ENCODE measurements around the gene DPYSL3.

The DPYSL3 gene

GRCh38 chr5:147453875-147454814, 55.7 kb downstream of the DPYSL3 start:
- TF ChIP-seq CTCF (IDR thresholded peaks at IDR 0.05; ENCODE audit: low read depth, low read length), result peak; percentile 94
- peaks cover 20% of the 10 kb centered on the region for H3K4me1 ChIP-seq
- no peaks in the 10 kb centered on the region for H3K9me3 ChIP-seq
- DNase-seq, result peak; percentile 95
- no peaks in the 10 kb centered on the region for H3K27me3 ChIP-seq
- H3K4me3 ChIP-seq (ENCODE audit: low read depth, low read length), result peak overlapping the region; percentile 81
- H3K36me3 ChIP-seq, result no peaks in the 10 kb centered on the region

DNA sequence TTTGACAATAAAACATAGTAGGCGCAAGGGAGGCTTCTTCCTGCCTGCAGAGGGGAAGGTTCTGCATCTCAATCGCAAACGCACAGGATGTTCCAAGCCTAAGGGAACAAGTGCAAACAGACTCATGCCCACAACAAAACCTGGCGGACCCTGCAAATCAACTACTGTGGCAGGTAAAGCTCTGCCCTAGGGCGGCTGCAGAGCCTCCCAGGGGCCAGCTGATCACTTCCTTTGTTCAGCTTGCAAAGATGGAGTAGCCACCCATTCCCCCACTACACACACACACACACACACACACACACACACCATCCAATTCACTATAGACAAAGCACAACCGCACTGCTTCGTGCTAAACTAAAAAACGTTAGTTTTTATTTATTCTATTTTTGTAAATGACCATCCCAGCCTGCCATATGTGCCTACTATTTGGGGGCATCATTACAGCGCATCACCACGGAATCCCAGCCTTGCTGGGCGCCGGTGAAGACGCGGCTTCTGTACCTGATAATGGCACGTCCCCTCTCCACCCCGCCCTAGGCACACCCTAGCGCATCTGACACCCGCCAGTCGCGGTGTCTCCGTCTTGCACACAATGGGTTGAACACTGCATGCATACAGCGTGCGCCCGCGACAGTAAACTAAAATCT, 57.6 kb downstream of the DPYSL3 start:
- Histone ChIP-seq H3K4me3 (ENCODE audit: low read depth, low read length) (peak overlapping the region; percentile 81), H3K9me3 (no peaks in the 10 kb centered on the region), H3K36me3 (no peaks in the 10 kb centered on the region), H3K27me3 (no peaks in the 10 kb centered on the region), H3K4me1 (peaks cover 20% of the 10 kb centered on the region)
- TF ChIP-seq CTCF (IDR thresholded peaks at IDR 0.05; ENCODE audit: low read depth, low read length), result no peak
- peak; percentile 10 for DNase-seq

DNA sequence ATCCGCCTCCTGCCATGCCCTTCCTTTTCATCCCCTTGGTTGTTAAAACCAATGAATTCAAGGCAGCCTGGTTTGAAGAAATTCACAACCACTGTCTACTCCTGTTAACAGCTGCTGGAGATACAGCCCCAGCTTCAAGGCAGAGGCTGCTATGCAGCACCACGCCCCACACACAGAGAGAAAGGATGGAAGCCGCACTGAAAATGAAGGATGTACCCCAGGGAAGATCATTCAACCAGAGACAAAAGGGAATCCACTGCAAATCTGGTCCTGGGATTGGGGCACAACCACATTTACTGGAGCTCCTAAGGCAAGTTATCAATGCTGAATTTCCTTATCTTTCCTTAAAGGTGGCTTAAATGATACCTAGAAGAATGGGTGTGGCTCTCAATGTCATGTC, 58.7 kb downstream of the DPYSL3 start:
- Histone ChIP-seq H3K36me3 (no peaks in the 10 kb centered on the region), H3K4me3 (ENCODE audit: low read depth, low read length) (peak overlapping the region; percentile 13), H3K27me3 (no peaks in the 10 kb centered on the region), H3K9me3 (no peaks in the 10 kb centered on the region), H3K4me1 (peaks cover 20% of the 10 kb centered on the region)
- no peak for TF ChIP-seq CTCF (IDR thresholded peaks at IDR 0.05; ENCODE audit: low read depth, low read length)
- DNase-seq, result no peak

DNA sequence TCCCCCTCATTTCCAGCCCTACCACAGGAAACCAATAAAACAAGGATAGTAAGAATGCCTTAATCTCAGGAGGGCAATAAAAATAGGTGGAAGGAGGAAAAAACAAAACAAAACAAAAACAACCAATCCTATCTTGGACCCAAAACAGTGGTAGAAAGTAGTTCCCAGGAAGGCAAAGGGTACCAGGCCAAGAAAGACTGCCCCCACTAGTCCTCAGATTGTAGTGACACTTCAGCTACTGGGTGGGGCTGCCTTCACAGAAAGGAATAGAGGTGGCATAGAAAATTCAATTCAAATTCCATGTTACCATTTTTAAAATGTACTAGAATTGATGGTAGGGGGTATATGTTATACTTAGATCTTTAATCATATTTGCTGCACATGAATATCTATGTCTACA, 59.3 kb downstream of the DPYSL3 start:
- Histone ChIP-seq H3K4me3 (ENCODE audit: low read depth, low read length) (no peak overlapping the region; the same call in 1 of the 2 replicates), H3K27me3 (no peaks in the 10 kb centered on the region), H3K4me1 (peaks cover 16% of the 10 kb centered on the region), H3K36me3 (no peaks in the 10 kb centered on the region), H3K9me3 (no peaks in the 10 kb centered on the region)
- DNase-seq, result no peak
- TF ChIP-seq CTCF (IDR thresholded peaks at IDR 0.05; ENCODE audit: low read depth, low read length), result peak; percentile 41

DNA sequence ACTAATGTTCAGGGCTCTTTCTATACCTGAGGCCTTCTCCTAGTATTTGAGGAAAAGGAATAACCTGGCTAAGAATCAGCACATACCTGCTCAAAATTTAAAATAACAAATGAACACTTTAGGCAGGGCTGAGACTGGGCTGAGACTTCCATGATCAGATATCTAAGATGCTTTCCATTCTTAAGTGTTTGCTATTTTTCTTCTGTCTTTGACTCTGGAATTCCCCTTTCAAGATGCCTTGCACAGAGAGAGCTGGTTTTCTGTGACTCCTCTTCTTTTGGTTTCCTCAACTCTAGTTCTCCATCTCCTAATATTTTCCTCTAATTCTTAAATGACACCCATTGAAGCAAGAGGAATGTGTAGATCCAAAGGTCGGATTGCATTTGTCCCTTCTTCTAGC, 61.1 kb downstream of the DPYSL3 start:
- TF ChIP-seq CTCF (IDR thresholded peaks at IDR 0.05; ENCODE audit: low read depth, low read length), result no peak
- Histone ChIP-seq H3K4me1 (peaks cover 8% of the 10 kb centered on the region; the same call in 1 of the 2 replicates), H3K27me3 (no peaks in the 10 kb centered on the region)

GRCh38 chr5:147446523-147446922, 63.3 kb downstream of the DPYSL3 start:
- Histone ChIP-seq H3K4me1 (no peaks in the 10 kb centered on the region; the same call in 1 of the 2 replicates), H3K4me3 (ENCODE audit: low read depth, low read length) (no peak overlapping the region), H3K27me3 (no peaks in the 10 kb centered on the region), H3K9me3 (no peaks in the 10 kb centered on the region), H3K36me3 (no peaks in the 10 kb centered on the region)
- peak; percentile 23 for DNase-seq
- TF ChIP-seq CTCF (IDR thresholded peaks at IDR 0.05; ENCODE audit: low read depth, low read length), result no peak

More for the DNA sequence above, 61.1 kb downstream of the DPYSL3 start:
- H3K36me3 ChIP-seq, result no peaks in the 10 kb centered on the region
- H3K4me3 ChIP-seq (ENCODE audit: low read depth, low read length), result no peak overlapping the region
- no peak for DNase-seq
- no peaks in the 10 kb centered on the region for H3K9me3 ChIP-seq
